GM21390 (cell line): ENCODE results near the gene LDHD.
"Not testable (repeated sequence)": the region's sequence is repeated elsewhere in the genome, so short reads cannot be mapped to it uniquely, and the experiment has no call there.

ENCODE experiments used
- ATAC-seq: cut with Tn5 transposase; IDR thresholded peaks from one replicate; pipeline ENCODE4 v1.9.1; 2021; ENCODE audit not compliant: unreplicated experiment

Gene LDHD

GRCh38 chr16:75100603-75100990, 16.0 kb downstream of the LDHD start:
- ATAC-seq: no peak

- ATAC-seq: peak; percentile 76
Measured at GRCh38 chr16:75099738-75100602, 16.6 kb downstream of the LDHD start.

- no peak for ATAC-seq
Measured at GRCh38 chr16:75099075-75099667, 17.4 kb downstream of the LDHD start.

GRCh38 chr16:75097941-75098901, 18.4 kb downstream of the LDHD start:
- ATAC-seq: peak; percentile 43

GRCh38 chr16:75097191-75097761, 19.3 kb downstream of the LDHD start:
- ATAC-seq: no peak

- no peak for ATAC-seq
Measured at GRCh38 chr16:75096656-75097055, 19.9 kb downstream of the LDHD start.

- ATAC-seq: no peak
Measured at GRCh38 chr16:75095204-75095621, 21.4 kb downstream of the LDHD start.

- no peak for ATAC-seq
Measured at GRCh38 chr16:75093598-75094540, 22.7 kb downstream of the LDHD start.

- no peak for ATAC-seq
Measured at GRCh38 chr16:75092777-75093176, 23.8 kb downstream of the LDHD start.

GRCh38 chr16:75091619-75092018, 25.0 kb downstream of the LDHD start:
- ATAC-seq: not testable (repeated sequence)

- ATAC-seq: not testable (repeated sequence)
Measured at GRCh38 chr16:75090899-75091298, 25.7 kb downstream of the LDHD start.

- ATAC-seq: no peak
Measured at GRCh38 chr16:75089486-75090202, 26.9 kb downstream of the LDHD start.

- ATAC-seq: no peak
Measured at GRCh38 chr16:75088934-75089333, 27.6 kb downstream of the LDHD start.

- no peak for ATAC-seq
Measured at GRCh38 chr16:75088216-75088615, 28.4 kb downstream of the LDHD start.

GRCh38 chr16:75087375-75087979, 29.1 kb downstream of the LDHD start:
- no peak for ATAC-seq

GRCh38 chr16:75086688-75087374, 29.7 kb downstream of the LDHD start:
- no peak for ATAC-seq

GRCh38 chr16:75086281-75086680, 30.3 kb downstream of the LDHD start:
- no peak for ATAC-seq

- ATAC-seq: no peak
Measured at GRCh38 chr16:75085556-75085955, 31.0 kb downstream of the LDHD start.
